ENCODE measurements around the gene KLHL17.
"Not testable (repeated sequence)": the region's sequence is repeated elsewhere in the genome, so short reads cannot be mapped to it uniquely, and the experiment has no call there.

KLHL17 gene

DNA sequence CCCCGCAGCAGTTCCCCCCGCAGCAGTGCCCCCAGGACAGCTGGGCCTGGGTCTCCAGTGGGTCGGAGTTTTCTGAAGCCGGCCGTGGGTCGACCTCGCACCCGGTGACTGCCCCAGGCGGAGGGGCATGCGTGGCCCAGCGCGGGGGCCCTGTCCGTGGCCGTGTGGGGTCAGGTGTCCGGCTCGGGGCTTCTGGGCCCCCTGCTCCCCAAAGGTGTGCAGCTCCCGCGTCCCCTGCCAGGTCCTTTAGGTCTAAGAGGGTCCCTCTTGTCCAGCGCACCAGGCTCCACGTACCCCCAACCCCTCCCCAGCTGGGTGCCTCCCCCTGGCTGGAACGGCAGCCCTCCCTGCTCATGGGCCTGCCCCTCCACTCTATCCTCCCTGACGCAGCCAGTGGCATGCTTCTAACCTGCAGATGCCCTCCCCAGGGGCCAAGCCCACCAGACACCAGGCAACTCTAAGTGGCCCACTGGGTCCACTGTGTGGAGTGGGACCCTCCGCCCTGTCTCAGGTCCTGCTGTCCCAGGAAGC lies 45.5 kb downstream of the KLHL17 start:
- in situ Hi-C loops (cut with MboI; ENCODE audit: low pct_unique_long_range_greater_than_20kb, low sequenced_read_pairs), result no loop called here
- DNase-seq, result no peak

DNA sequence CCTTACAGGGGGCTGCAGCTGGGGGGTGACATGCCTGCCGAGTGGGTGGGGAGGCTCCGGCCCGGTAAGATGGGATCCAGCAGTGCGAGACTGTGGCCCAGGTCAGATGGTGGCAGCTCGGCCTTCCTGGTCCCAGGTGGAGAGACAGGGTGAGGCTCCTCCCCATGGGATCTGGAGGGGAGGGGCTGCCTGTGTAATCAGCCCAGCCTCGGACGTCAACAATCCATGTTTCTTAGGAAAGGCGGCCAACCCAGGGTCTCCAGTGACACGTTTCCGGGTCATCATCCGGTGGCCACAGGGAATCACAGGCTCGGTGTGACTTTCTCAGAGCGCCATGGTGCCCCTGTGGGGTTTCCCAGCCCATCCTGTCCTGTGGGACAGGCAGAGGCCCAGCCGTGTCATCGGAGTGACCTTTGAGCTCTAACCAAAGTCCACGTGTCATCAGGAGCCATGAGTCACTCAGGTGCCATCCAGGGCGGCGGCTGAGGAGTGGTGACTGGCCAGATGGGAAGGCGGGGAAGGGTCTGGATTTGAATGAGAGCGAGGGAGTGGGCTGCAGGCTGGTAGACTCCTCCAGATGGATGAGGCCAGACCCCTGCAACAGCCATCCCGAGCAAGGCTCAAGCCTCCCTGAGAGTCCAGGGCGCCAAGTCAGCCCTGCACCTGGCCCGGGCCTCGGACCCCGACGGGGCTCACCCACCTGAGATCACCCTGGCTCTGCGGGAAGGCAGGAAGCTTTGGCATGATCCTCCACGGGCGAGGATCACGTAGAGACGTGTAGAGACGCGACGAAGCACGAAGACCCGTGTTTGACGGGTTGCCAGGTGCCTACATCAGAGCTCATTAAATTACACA lies 46.1 kb downstream of the KLHL17 start:
- in situ Hi-C loops (cut with MboI; ENCODE audit: low pct_unique_long_range_greater_than_20kb, low sequenced_read_pairs), result no loop called here
- DNase-seq, result no peak

DNA sequence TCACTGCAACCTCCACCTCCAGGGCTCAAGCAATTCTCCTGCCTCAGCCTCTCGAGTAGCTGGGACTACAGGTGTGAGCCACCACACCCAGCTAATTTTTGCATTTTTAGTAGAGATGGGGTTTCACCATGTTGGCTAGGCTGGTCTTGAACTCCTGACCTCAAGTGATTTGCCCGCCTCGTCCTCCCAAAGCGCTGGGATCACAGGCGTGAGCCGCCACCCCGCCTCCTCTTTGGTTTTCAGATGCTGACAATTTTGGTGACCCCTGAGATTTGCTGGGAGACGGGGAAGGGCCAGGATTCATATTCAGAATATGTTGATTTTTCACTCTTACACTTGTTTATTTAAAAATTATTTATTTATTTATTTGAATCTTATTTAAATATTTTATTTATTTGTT lies 49.7 kb downstream of the KLHL17 start:
- DNase-seq; in situ Hi-C loops (cut with MboI; ENCODE audit: low pct_unique_long_range_greater_than_20kb, low sequenced_read_pairs): not testable (repeated sequence)

DNA sequence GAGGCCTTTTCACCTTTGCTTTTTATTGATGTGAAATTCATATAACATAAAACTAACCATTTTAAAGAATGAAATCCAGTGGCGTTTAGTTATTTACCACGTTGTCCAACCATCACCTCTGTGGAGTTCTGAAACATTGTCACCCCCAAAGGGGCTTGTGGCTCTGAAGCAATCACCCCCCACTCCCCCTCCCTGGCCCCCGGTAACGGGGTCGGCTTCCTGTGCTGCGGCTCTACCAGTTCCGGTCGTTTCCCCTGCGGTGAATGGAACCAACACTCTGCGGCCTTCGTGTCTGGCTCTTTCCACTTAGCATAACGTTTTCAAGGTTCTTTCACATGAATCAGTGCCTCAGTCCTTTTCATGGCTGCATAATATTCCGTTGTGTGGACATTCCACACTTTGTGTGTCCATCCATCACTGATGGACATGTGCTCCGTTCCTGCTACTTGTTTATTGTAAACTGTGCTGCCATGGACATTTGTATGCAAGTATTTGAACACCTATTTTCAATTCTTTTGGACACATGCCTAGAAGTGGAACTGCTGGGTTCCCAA lies 51.1 kb downstream of the KLHL17 start:
- no peak for DNase-seq

DNA sequence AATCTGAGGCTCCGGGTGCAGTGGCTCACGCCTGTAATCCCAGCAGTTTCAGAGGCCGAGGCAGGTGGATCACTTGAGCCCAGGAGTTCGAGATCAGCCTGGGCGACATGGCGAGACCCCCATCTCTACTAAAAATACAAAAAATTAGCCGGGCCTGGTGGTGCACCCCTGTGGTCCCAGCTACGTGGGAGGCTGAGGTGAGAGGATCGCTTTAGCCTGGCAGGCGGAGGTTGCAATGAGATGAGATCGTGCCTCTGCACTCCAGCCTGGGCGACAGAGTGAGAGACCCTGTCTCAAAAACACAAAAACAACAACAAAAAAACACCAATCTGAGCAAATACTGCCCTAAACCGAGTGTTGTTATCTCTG lies 52.3 kb downstream of the KLHL17 start:
- DNase-seq; in situ Hi-C loops (cut with MboI; ENCODE audit: low pct_unique_long_range_greater_than_20kb, low sequenced_read_pairs): not testable (repeated sequence)

More for the DNA sequence above, 51.1 kb downstream of the KLHL17 start:
- in situ Hi-C loops (cut with MboI; ENCODE audit: low pct_unique_long_range_greater_than_20kb, low sequenced_read_pairs), result no loop called here

DNA sequence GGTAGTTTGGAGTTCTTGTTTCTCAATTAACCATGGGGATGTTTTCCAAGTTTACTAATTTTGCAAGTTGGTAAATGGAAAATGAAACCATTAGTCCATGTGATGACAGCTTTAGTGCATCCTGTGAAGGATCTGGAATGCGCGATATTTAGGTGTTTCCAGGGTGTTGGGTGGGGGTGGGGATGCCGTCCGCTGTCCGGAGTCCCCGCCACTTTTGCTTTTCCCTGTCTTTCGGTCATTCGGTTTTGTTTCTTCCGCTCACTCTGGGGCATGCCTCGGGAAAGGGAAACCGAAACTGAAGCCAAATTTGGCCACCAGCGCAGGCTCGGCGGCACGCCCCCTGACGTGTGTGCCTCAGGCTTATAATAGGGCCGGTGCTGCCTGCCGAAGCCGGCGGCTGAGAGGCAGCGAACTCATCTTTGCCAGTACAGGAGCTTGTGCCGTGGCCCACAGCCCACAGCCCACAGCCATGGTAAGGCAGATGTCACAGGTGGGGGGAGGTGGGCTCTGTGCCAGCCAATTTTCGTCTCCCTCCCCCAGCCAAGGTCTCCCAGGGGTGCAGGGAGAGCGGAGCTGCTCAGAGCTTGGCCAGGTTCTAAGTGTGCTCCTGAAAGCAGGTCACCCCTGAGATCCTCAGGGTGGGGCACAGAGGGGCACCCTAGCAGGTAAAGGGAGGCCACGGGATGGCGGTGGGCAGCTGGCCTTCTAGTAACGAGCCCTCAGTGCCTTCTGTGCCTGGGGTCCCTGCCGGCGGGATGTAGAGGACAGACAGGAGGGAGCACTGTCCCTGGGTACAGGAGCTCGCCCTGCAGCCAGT lies 52.9 kb downstream of the KLHL17 start, which contains the start of gene ISG15:
ISG15 (plus strand) TSS at position 393 of the 817 bp plus-strand sequence; CDS start at position 470, 77 bp downstream.
- peak; percentile 90 for DNase-seq
- in situ Hi-C loops (cut with MboI; ENCODE audit: low pct_unique_long_range_greater_than_20kb, low sequenced_read_pairs), result no loop called here

DNA sequence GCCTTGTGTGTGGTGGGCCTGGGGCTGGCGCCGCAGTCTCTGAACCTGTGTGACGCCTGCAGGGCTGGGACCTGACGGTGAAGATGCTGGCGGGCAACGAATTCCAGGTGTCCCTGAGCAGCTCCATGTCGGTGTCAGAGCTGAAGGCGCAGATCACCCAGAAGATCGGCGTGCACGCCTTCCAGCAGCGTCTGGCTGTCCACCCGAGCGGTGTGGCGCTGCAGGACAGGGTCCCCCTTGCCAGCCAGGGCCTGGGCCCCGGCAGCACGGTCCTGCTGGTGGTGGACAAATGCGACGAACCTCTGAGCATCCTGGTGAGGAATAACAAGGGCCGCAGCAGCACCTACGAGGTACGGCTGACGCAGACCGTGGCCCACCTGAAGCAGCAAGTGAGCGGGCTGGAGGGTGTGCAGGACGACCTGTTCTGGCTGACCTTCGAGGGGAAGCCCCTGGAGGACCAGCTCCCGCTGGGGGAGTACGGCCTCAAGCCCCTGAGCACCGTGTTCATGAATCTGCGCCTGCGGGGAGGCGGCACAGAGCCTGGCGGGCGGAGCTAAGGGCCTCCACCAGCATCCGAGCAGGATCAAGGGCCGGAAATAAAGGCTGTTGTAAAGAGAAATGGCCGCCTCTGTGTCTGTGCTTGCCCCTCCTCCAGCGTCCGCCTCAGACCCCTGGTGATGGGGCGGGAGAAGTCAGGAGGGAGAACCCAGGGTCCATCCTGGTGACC lies 53.7 kb downstream of the KLHL17 start:
- in situ Hi-C loops (cut with MboI; ENCODE audit: low pct_unique_long_range_greater_than_20kb, low sequenced_read_pairs), result no loop called here
- no peak for DNase-seq

DNA sequence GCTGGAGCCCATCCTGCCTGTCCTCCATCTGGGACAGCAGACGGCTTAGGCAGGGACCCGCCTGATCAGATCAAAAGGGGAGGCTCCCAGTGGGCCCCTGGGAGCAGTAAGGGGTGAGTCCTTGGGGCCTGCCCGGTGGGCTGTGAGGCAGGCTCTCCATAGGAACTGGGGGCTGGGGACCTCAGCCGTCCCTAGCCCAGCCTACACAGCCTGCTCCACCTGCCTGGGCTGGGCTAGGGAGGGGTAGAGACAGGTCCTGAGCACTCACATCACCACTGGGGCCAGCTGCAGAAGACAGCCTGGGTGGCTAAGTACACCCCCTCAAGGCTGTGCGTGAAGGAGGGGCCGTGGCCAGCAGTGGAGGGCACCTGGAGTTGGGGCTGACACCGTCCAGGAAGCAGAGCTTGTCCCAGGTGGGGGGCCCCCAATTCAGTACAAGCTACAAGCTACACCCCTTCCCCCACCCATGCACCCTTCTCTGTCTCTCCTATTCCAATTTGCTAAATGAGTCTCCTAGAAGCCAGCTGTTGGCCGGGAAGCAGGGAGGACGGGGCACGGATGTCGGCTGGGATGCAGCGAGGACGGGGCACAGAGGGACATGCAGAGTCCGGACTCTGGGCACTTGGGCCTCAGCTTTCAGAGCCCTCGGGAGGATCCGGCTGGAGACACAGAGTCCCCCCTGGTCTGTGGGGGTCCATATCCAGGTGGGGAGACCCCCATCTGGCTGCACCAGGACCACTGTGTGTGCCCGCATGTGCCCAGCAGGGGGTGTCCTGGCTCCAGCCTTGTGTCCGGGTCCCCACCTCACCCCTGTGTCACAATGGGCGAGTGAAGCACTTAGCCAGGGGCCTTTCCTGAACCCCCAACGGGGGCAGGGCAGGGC lies 54.7 kb downstream of the KLHL17 start:
- peak; percentile 28 for DNase-seq
- in situ Hi-C loops (cut with MboI; ENCODE audit: low pct_unique_long_range_greater_than_20kb, low sequenced_read_pairs), result no loop called here
